Jurkat, Clone E6-1 (cell line): Measurements from ENCODE around the gene CLNK.

ENCODE experiments used
- DNase-seq: peaks from one replicate; pipeline ENCODE4 v3.0.0-alpha.2; 2011; ENCODE audit warnings: low read depth, low spot score
- H3K4me3 ChIP-seq: 2 replicates; pipeline ENCODE4 v1.5.1; 2011; ENCODE audit warnings: mild to moderate bottlenecking, low read length, control low read depth, moderate library complexity

CLNK gene

DNA sequence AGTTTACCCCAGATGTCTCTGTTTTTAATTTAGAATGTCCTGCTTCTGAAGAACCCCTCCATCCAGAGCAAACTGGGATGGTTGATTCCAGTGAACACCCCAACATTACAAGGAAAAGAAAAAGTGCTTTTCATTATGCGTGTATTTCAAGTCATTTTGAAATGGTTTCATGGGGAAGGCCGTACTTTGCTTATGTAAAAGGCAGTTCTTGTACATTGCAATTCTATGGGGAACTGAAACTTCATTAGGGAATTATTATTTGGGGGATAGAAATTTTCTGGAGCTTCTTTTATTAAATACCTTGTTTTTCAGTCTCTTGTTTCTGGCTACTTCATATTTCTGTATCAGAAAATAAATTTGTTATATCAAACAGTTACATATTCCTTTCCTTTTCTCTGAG lies 130.4 kb downstream of the CLNK start:
- DNase-seq: no peak
- no peak overlapping the region for H3K4me3 ChIP-seq

DNA sequence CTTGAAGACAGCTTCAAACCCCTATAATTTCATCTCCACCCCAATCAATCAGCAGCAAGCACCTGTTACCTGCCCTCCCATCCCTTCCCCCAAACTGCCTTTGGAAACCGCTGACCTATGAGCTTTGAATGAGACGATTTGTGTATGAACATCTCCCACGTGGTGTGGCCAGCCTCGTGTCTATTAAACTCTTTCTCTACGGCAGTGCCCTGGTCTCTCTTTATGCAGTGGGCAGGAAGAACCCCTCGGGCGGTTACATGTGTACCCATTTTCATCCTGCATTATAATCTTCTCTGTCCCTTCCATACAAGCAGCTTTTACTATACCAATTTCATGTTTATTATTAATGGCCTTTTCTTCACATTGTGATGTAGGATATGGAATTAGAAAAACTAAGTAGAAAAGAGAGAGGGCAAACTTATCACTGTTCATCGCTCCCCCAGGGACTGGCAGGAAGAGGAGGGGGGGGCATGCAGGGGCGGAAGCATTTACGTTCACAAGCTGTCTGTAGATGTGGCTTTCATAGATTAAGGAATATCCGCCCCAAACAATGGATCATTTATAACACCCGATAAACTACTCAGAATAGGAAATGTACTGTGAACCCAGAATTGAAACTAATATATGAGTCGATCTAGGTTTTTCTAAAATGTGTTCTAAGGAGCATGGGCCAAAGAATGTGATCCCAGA lies 131.8 kb downstream of the CLNK start:
- no peak for DNase-seq
- H3K4me3 ChIP-seq: no peak overlapping the region

DNA sequence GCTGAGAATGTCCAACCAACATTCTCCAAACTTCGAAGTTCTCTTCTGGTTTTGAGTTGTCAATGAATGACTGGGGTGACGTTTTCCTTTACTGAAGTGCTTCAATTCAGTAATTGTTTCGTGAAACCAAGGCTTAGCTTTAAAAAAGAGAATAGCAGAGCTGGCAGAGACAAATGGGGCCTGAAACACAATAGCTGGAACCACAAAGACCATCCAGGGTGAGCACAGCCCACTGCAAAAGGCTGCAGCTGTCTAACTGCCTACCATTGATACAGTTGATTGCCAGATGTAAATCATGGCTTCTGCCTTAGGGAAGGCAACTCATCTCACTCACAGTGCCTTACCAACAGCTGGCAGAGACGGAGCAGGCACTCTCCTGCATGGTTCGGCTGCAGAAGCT lies 148.7 kb downstream of the CLNK start:
- no peak overlapping the region for H3K4me3 ChIP-seq

GRCh38 chr4:10534820-10535219 lies 149.7 kb downstream of the CLNK start:
- no peak for DNase-seq
- no peak overlapping the region for H3K4me3 ChIP-seq

More for the DNA sequence above, 148.7 kb downstream of the CLNK start:
- no peak for DNase-seq

- no peak overlapping the region for H3K4me3 ChIP-seq
- DNase-seq: no peak
Observed at GRCh38 chr4:10532155-10532554, 152.4 kb downstream of the CLNK start.

- no peak for DNase-seq
Observed at GRCh38 chr4:10530137-10530786, 154.3 kb downstream of the CLNK start.

DNA sequence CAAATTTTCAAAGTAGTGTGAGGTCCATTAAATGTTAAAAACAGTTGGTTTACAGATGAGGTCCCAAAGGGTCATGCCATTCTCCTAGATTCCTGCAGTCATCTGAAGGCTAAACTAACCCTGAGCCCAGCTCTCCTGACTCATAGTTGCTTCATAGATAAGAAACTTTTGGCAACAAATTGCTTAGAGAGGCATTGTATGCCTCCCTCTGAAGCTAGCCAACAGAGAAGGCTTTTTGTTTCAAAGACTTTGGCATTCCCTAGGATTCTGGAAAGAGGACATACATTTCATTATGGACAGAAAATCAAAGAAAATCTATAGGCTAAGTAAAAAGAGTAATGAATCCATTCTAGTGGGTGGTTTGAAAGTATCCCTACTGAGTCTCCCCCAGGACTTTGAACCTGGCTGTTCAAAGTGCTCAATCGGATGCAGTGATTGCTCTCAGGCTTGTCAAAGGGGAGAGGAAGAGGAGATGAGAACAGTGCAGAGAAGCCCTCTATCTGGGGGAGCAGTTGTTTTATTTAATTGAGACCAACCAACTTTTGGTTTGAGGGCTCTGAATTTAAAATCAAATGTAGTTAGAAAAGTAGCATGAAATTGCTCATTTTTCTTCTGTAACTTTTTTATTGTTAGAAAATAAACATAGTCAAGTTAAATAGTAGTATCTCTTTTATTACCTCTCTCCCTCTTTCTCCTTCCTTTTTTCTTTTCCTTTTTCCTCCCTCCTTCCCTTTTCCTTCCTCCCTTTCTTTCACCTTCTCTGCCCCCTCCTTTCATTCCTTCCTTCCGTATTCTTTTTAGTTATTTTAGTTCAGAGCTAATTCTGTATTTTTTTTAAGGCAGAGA lies 155.1 kb downstream of the CLNK start:
- no peak overlapping the region for H3K4me3 ChIP-seq
- no peak for DNase-seq

More at GRCh38 chr4:10530137-10530786, 154.3 kb downstream of the CLNK start:
- no peak overlapping the region for H3K4me3 ChIP-seq

DNA sequence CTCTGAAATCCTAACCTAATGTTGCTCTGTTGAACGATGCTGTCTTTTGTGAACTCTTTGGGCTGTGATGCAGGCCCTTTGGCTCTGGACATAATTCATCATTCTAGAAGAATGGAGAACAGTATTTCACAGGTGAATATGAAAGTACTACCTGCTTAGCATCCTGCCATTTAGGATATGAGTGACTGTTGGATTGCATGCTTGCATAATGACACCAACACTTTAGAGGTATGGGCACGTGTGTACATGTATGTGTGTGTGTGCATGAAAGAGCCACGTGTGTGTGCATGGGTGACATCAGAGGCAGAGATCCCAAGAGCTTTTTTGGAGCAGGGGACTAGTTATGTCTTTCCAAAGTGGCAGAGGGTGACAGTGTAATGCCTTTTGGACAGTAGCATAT lies 157.1 kb downstream of the CLNK start:
- no peak for DNase-seq
- H3K4me3 ChIP-seq: no peak overlapping the region

- H3K4me3 ChIP-seq: no peak overlapping the region
- DNase-seq: no peak
Observed at GRCh38 chr4:10526429-10527222, 157.9 kb downstream of the CLNK start.

DNA sequence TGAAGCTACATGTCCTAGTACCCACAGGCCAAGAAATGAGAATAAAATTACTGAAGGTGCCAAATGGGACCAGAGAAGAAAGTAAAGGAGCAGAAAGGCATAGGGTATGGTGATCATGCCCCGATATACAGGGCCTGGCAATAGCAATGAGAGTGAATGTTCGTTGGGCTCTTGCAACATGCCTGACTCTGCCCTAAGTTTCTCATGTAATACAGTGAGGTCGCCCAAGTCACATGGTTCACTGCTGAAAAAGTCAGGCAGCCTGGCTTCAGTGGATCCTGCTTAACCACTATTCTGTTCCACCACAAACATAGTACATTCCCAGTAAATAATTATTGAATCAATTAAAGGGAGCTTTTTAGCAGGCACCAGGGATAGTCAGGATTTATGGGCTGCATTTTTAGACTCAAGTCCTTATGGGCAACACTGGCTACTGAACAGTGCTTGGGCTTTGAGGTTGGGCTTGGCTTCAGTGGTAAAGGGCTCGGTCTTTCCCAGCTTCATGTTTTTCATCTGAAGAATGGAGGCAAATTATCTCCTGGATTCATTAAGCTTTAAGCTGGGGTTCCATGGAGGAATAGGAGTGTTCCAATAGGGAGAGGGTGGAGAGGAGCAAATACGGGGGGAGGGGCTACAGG lies 160.3 kb downstream of the CLNK start:
- no peak overlapping the region for H3K4me3 ChIP-seq
- DNase-seq: no peak

DNA sequence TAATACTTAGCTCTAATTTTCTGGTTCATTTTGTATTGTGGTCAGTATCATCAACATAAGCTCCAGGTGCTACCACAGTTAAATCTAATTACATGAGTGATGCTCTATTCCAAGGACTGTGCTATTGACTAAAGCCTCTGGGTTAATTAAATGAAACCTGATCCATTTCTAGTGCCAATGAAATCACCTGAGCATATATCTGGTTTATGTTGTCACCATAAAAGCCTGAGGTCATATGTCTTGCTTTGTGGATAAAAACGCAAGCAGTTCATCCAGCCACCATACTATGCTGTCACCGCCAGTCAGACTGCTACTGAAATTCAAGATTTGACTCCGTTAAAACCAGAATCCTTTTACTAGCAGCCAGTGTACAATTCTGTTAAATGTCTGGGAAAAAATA lies 163.1 kb downstream of the CLNK start:
- DNase-seq: no peak
- H3K4me3 ChIP-seq: no peak overlapping the region

DNA sequence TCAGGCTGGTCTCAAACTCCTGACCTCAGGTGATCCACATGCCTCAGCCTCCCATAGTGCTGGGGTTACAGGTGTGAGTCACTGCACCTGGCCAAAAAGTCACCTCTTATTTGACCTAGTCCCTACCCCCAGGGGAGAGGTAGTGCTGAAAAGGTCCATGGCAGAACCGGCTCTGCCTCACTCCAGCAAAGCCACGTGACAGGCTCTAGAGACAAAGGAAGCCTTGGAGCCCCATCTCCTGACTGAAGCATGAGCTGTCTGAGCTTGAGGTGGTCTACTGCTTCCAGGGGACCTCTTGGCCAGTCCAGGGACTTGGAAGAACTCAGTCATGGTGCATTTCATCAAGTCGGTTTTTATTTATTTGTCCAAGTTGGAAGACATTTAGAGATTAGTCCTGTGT lies 174.8 kb downstream of the CLNK start:
- no peak for DNase-seq
- H3K4me3 ChIP-seq: no peak overlapping the region

- H3K4me3 ChIP-seq: no peak overlapping the region
- no peak for DNase-seq
Observed at GRCh38 chr4:10506077-10506476, 178.5 kb downstream of the CLNK start.

DNA sequence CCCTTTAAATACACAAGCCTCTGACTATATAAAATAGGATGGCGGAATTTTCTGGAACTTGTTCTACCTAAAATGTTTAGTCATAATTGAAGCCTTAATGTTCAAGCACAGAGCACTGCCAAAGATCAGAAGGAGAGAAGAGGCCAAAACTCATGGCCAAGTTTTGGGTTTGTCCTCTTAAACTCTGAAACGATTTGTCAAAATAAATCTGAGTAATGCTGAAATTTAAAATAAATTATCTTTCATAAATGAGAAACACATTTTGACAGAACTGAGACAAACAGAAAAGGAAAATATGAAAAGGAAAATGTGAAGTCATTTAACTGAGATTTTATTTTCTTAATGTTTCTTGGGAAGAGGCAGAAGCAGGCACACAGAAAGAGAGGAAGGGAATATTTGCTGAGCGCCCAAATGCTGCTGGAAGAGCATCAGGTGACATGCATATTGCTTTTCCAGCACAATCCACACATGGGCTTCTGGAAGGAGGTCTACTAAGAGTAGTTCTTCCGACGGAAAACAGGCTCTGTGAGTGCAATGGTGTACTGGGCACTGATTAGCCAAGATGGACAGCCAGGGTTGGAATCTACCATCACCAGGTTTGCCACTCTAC lies 179.9 kb downstream of the CLNK start:
- H3K4me3 ChIP-seq: no peak overlapping the region
- no peak for DNase-seq

DNA sequence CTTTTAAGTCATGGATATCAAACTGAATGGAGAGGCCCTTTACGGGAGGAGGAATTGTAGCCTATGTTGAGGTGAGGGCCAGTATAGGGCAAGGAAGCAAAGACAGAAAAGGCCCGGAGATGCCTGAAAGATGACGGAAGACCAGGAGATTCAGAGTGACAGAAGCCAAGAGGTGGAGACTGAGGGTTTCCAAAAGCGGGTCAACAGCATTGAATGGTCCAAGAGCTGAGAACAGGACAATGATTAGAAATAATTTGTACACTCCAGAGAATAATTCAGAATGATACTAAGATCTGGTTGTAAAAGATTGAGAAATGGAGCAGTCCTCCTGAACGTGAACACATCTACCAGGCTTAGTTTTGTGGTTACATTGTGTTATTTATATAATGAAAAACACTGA lies 181.9 kb downstream of the CLNK start:
- H3K4me3 ChIP-seq: no peak overlapping the region
- DNase-seq: no peak

- no peak for DNase-seq
- no peak overlapping the region for H3K4me3 ChIP-seq
Observed at GRCh38 chr4:10500776-10501175, 183.8 kb downstream of the CLNK start.

DNA sequence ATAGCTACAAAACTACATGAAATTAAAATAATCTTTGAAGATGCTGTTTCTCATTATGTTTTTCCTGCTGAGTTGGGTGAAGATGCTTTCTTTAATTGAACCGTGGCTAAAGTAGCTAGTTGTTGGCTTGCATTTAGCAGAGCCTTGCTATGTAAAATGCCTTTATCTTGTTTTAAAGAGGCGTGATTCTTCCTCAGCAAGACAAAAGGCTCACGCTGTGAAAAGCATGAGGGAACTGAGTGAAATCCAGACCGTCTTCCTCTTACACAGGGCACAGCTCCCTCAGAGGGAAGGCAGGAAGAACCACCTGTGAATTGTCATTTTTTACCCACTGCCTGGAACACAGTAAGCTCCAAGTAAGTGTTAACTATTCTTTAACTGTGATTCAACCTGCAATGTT lies 188.4 kb downstream of the CLNK start:
- no peak overlapping the region for H3K4me3 ChIP-seq
- DNase-seq: no peak

DNA sequence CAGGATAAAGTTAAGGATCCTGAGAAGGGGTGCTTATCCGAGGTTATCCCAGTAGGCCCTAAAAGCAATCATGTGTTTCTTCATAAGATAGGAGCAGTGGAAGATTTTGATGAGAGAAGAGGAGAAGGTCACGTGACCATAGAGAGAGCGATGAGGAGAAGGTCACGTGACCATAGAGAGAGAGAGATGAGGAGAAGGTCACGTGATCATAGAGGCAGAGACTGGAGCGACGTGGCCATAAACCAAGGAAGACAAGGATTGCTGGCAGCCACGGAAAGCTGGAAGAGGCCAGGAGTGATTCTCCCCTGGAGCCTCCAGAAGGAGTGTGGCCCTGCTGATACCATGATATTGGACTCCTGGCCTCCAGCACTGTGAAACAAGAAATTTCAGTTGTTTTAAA lies 188.9 kb downstream of the CLNK start:
- DNase-seq: no peak
- H3K4me3 ChIP-seq: no peak overlapping the region

DNA sequence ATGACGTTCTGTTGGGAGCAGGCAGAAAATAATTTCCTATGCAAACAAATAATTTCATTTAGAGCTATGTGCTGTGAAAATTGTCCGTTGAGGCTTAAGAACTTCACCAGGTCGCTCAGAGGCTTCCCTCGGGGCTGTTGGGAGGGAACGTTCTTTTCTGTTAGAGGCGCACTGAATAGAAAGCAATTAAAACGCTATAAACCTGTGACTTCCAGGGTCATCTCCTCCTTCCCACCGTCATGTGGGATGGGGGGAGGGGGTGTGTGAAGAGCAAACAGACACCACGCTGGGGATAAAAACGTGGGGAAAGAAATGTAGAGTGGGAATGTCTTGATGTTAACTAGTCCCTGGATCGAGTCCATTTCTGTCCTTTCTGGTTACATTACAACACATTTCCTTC lies 192.1 kb downstream of the CLNK start:
- H3K4me3 ChIP-seq: no peak overlapping the region
- DNase-seq: no peak
